ENCODE data around the gene FOXR1.

FOXR1 gene

DNA sequence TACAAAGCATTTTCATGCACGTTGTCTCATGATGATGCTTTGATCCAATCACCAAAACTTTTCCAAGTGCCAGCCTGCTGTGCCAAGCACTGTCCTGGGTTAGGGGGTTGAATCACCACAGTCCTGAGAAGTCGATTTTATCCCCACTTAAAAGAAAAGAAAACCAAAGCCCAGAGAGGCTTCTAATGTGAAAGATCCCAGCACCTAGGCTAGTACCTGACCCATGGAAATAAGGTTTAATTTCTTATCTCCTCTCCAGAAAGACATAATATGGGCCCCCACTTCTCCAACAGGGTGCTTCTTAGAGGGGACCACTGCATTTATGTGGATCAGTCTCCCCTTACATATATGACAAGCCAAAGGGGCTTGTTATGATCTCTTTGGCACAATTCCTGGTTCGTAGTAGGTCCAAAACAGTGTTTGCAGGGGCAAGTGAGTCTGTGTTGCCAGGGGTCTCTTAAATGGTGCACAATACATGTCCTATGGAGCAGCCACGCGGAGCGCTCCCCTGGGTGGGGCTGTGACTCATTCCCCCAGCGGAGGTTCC lies 43.9 kb upstream of the FOXR1 start:
- in situ Hi-C loops (cut with MboI; ENCODE audit: low pct_unique_long_range_greater_than_20kb, low sequenced_read_pairs, unreplicated experiment), result loop anchor here (25.0 kb wide), 1 partner anchor 240 kb away; the partner anchor contains the start of gene TREH
- TF ChIP-seq, protein P1, sequence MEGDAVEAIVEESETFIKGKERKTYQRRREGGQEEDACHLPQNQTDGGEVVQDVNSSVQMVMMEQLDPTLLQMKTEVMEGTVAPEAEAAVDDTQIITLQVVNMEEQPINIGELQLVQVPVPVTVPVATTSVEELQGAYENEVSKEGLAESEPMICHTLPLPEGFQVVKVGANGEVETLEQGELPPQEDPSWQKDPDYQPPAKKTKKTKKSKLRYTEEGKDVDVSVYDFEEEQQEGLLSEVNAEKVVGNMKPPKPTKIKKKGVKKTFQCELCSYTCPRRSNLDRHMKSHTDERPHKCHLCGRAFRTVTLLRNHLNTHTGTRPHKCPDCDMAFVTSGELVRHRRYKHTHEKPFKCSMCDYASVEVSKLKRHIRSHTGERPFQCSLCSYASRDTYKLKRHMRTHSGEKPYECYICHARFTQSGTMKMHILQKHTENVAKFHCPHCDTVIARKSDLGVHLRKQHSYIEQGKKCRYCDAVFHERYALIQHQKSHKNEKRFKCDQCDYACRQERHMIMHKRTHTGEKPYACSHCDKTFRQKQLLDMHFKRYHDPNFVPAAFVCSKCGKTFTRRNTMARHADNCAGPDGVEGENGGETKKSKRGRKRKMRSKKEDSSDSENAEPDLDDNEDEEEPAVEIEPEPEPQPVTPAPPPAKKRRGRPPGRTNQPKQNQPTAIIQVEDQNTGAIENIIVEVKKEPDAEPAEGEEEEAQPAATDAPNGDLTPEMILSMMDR (IDR thresholded peaks at IDR 0.05; ENCODE audit: extremely low read depth, insufficient read depth, missing control alignments), result no peak
- no peak for DNase-seq (ENCODE audit: low spot score)

DNA sequence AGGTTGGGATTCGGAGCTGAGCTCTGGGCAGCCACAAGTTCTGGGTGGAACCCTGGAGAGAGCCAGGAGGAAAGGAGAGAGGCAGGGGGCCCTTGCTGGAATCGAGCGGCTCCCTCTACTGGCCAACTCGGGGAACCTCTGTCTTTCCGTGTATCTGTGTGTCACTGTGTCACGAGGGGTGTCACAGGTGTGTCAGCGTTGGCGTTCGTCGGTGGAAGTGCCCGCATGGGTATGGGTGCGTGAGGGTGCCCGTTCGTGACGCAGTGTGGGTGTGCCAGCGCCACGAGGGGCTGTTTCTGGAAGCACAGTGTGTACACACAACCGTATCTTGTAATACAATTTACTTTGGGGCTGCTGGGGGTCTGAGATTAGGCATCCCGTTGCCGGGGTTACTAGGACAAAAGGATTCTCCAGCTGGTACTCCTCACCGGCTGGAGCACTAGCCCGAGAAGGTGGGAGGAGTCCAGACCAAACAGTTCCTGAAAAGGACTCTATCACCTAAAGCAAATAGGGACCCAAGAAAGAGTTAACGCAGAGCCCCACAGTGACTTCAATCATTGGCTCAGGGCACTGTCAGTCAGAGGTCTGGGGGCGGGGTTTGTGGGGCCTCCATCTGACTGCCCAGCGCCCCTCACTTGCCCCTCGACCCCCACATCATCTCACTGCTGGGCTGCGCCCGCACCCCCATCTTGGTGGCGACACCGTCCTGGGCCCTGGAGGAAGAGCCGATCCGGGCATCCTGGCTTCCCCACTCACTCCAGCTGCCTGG lies 43.3 kb upstream of the FOXR1 start:
- DNase-seq (ENCODE audit: low spot score), result peak; percentile 95
- in situ Hi-C loops (cut with MboI; ENCODE audit: low pct_unique_long_range_greater_than_20kb, low sequenced_read_pairs, unreplicated experiment), result loop anchor here (25.0 kb wide), 1 partner anchor 241 kb away; the partner anchor contains the start of gene TREH
- TF ChIP-seq, protein P1 (IDR thresholded peaks at IDR 0.05; ENCODE audit: extremely low read depth, insufficient read depth, missing control alignments), result peak; percentile 88

DNA sequence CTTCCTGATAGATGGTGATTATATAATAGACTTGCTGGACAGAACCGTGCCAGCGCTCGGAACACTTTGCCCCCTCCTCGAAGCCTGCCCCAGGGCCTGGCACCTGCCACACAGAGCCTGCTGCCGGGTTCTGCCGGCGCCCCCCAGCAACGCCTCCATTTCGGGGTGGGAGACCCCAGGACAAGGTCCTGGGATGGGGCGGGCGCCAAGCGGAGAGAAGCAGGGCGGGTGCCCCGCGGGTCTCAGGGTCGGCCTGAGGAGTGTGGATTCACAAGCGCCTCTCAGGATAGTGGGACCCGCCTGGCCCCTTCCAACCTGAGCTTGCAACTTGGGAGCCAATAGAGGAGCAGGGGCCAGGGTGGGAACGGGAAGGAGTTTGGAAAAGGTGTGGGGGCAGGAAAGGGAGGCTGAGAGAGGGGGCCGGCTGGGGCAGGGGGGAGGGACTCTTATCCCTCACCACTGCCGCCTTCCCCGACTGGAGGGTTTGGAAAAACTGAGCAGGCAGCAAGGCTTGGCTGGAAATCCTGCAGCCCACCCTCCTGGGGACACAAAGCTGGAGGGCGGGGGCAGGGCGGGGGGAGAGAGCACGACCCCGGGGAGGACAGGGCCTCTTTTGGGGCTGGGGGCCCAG lies 42.6 kb upstream of the FOXR1 start:
- no peak for DNase-seq (ENCODE audit: low spot score)
- TF ChIP-seq, protein P1 (IDR thresholded peaks at IDR 0.05; ENCODE audit: extremely low read depth, insufficient read depth, missing control alignments), result no peak
- in situ Hi-C loops (cut with MboI; ENCODE audit: low pct_unique_long_range_greater_than_20kb, low sequenced_read_pairs, unreplicated experiment), result loop anchor here (25.0 kb wide), 1 partner anchor 242 kb away; the partner anchor contains the start of gene TREH

DNA sequence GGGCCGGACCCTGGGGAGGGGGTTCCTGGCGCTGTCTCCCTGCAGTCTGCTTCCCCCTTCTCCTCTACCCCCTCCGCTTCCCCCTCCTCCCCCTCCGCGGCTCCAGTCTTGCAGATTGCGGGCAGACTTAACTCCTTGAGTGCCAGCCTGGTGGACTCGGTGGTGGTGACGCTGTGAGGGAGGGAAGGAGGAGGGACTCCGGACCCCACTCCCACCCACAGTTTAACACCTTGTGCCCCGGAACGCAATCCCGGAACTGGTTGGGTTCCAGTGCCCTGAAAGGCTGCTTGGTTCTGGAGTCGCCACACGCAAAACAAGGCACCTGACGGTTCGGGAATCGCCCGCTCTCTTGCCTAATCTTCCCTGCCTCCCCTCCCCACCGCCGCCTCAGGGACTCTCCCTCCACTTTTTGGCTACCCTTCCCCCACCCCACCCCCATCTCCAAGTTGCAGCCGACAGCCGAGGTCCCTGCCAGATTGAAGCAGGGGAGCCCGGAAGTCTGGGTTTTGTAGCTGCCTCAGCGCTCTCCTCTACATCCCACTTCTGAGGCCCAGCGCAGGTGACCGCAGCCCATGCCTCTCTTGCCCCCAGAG lies 42.0 kb upstream of the FOXR1 start:
- DNase-seq (ENCODE audit: low spot score), result peak; percentile 64
- in situ Hi-C loops (cut with MboI; ENCODE audit: low pct_unique_long_range_greater_than_20kb, low sequenced_read_pairs, unreplicated experiment), result loop anchor here (25.0 kb wide), 1 partner anchor 242 kb away; the partner anchor contains the start of gene TREH

DNA sequence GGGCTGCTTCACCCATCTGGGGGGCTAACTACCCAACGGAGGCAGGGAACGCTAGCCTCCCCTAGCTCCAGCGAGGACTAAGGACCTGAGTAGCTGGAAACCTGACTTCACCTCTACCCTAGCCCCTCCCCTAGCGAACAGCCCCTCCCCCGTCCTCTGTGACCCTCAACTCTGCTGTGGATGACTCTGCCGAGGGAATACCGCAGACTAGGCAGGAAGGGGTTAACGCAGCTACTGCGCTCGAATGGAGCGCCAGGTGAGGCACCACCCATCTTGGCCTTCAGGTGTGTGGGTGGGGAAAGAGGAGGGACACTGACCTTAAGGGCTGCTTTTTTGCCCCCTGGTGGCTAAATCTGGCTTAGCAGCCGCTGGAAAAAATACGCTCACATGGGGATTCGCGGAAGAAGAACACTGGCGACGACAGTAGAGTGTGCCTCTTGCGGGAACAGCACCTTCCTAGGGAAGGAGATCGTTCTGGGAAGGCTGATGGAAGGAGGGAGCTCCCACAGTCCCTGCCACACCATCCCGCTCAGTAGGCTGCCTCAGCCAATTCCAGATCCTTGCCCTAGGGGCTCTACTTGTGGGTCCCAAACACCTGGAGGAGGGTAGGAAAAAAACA lies 41.4 kb upstream of the FOXR1 start:
- TF ChIP-seq, protein P1 (IDR thresholded peaks at IDR 0.05; ENCODE audit: extremely low read depth, insufficient read depth, missing control alignments), result peak; percentile 75
- in situ Hi-C loops (cut with MboI; ENCODE audit: low pct_unique_long_range_greater_than_20kb, low sequenced_read_pairs, unreplicated experiment), result loop anchor here (25.0 kb wide), 1 partner anchor 243 kb away; the partner anchor contains the start of gene TREH
- peak; percentile 79 for DNase-seq (ENCODE audit: low spot score)

More for the DNA sequence above, 42.0 kb upstream of the FOXR1 start:
- TF ChIP-seq, protein P1 (IDR thresholded peaks at IDR 0.05; ENCODE audit: extremely low read depth, insufficient read depth, missing control alignments), result no peak

DNA sequence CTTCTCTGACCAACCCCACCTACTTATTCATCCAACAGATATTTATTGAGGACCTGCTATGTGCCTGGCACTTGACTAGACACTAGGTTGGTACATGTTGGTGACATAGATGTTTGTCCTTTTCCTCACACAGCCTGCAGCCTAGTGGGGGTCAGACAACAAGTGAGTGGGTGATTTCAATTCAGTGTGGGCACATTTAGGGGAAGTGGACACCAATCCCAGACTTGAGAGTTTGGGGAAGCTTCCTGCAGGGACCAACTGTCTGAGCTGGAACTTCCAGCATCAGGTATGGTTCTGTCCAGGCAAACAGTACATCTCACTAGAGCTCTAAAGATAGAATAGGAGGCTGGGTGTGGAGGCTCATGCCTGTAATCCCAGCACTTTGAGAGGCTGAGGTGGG lies 40.0 kb upstream of the FOXR1 start:
- no peak for DNase-seq (ENCODE audit: low spot score)
- in situ Hi-C loops (cut with MboI; ENCODE audit: low pct_unique_long_range_greater_than_20kb, low sequenced_read_pairs, unreplicated experiment), result loop anchor here (25.0 kb wide), 1 partner anchor 244 kb away; the partner anchor contains the start of gene TREH
- TF ChIP-seq, protein P1 (IDR thresholded peaks at IDR 0.05; ENCODE audit: extremely low read depth, insufficient read depth, missing control alignments), result no peak

All from GM13977 (cell line).